Parathyroid adenoma (tissue), 2 donors: ENCODE results near the gene SLC10A3.

Source experiments
- H2AFZ ChIP-seq: fragments of 300-600 bp; sonication (generic); one replicate; pipeline ENCODE4 v1.7.0; 2017; ENCODE audit warnings: antibody characterized with exemption, mild to moderate bottlenecking
- H3K27ac ChIP-seq: fragments of 300-600 bp; sonication (generic); one replicate; pipeline ENCODE4 v1.7.0; 2017
- H3K27me3 ChIP-seq: fragments of 300-600 bp; sonication (generic); one replicate; pipeline ENCODE4 v1.7.0; 2017; ENCODE audit warnings: low read length; ENCODE audit not compliant: control insufficient read depth, insufficient read depth
- H3K36me3 ChIP-seq: fragments of 300-600 bp; sonication (generic); one replicate; pipeline ENCODE4 v1.7.0; 2017; ENCODE audit warnings: low read length; ENCODE audit not compliant: control insufficient read depth, insufficient read depth
- H3K4me1 ChIP-seq: fragments of 300-600 bp; sonication (generic); one replicate; pipeline ENCODE4 v1.7.0; 2017; ENCODE audit warnings: control low read depth
- H3K4me2 ChIP-seq: fragments of 300-600 bp; sonication (generic); one replicate; pipeline ENCODE4 v1.7.0; 2017; ENCODE audit warnings: low read length
- H3K4me3 ChIP-seq: fragments of 300-600 bp; sonication (generic); one replicate; pipeline ENCODE4 v1.7.0; 2017; ENCODE audit warnings: low read depth, low read length
- H3K79me2 ChIP-seq: fragments of 300-600 bp; sonication (generic); one replicate; pipeline ENCODE4 v1.7.0; 2017; ENCODE audit warnings: control low read depth
- H3K9ac ChIP-seq: fragments of 300-600 bp; sonication (generic); one replicate; pipeline ENCODE4 v1.7.0; 2017; ENCODE audit warnings: mild to moderate bottlenecking
- H3K9me3 ChIP-seq: fragments of 300-600 bp; sonication (generic); one replicate; pipeline ENCODE4 v1.7.0; 2017; ENCODE audit warnings: low read length; ENCODE audit not compliant: control insufficient read depth
- CTCF ChIP-seq: fragments of 300-600 bp; sonication (generic); IDR thresholded peaks from one replicate; pipeline ENCODE4 v1.7.0; 2017; ENCODE audit warnings: antibody characterized with exemption, mild to moderate bottlenecking
- donor health status: primary hyperparathyroidism.

Gene SLC10A3

DNA sequence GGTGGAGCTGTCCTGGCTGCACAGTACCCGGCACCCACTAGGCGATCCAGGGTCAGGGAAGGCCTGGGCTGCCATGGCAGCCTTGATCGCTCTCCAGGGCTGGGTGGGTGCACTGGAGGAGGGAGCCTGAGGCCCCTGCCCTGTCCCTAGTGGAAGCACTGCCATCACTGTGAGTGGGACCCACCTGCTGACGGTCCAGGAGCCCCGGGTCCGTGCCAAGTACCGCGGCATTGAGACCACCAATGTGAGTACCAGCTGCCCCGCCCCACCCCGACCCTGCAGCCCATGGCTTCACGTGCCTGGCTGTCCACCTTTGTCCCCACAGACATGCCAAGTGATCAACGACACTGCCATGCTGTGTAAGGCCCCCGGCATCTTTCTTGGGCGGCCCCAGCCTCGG is 23.5 kb downstream of the SLC10A3 start:
- Histone ChIP-seq H3K36me3 (no peaks in the 10 kb centered on the region), H3K9me3 (no peaks in the 10 kb centered on the region), H3K9ac (no peak overlapping the region), H3K79me2 (no peaks in the 10 kb centered on the region), H3K27me3 (no peaks in the 10 kb centered on the region), H2AFZ (no peak overlapping the region), H3K4me3 (no peak overlapping the region), H3K27ac (no peak overlapping the region), H3K4me2 (no peak overlapping the region), H3K4me1 (no peaks in the 10 kb centered on the region)
- TF ChIP-seq CTCF = no peak

- no peak for TF ChIP-seq CTCF
- Histone ChIP-seq H3K9me3 (no peaks in the 10 kb centered on the region), H3K27me3 (no peaks in the 10 kb centered on the region), H3K79me2 (no peaks in the 10 kb centered on the region), H3K4me3 (no peak overlapping the region), H3K27ac (no peak overlapping the region), H3K9ac (no peak overlapping the region), H2AFZ (no peak overlapping the region), H3K4me1 (no peaks in the 10 kb centered on the region), H3K4me2 (no peak overlapping the region), H3K36me3 (no peaks in the 10 kb centered on the region)
These were observed 24.4 kb downstream of the SLC10A3 start for GRCh38 chrX:154466036-154466435.

DNA sequence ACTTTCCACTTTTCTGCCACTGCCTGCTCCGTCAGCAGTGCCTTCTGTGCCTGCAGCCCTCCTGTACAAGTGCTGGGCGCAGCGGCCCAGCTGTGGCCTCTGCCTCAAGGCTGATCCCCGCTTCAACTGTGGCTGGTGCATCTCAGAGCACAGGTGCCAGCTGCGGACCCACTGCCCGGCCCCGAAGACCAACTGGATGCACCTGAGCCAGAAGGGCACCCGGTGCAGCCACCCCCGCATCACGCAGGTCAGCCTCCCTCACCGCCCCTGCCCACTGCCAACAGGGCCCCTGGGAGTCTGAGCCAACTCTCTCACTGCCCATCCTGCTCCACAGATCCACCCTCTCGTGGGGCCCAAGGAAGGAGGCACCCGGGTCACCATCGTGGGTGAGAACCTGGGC is 24.8 kb downstream of the SLC10A3 start:
- H3K4me2 ChIP-seq = no peak overlapping the region
- H3K9ac ChIP-seq = no peak overlapping the region
- no peak overlapping the region for H3K27ac ChIP-seq
- H3K4me3 ChIP-seq = no peak overlapping the region
- no peaks in the 10 kb centered on the region for H3K36me3 ChIP-seq
- no peaks in the 10 kb centered on the region for H3K27me3 ChIP-seq
- H2AFZ ChIP-seq = no peak overlapping the region
- H3K9me3 ChIP-seq = no peaks in the 10 kb centered on the region
- no peak for TF ChIP-seq CTCF
- H3K79me2 ChIP-seq = no peaks in the 10 kb centered on the region
- H3K4me1 ChIP-seq = no peaks in the 10 kb centered on the region

GRCh38 chrX:154464806-154465365 is 25.5 kb downstream of the SLC10A3 start:
- Histone ChIP-seq H2AFZ (no peak overlapping the region), H3K36me3 (no peaks in the 10 kb centered on the region), H3K4me2 (no peak overlapping the region), H3K4me1 (no peaks in the 10 kb centered on the region), H3K4me3 (no peak overlapping the region), H3K27me3 (no peaks in the 10 kb centered on the region), H3K9me3 (no peaks in the 10 kb centered on the region), H3K9ac (no peak overlapping the region), H3K27ac (no peak overlapping the region), H3K79me2 (no peaks in the 10 kb centered on the region)
- no peak for TF ChIP-seq CTCF

DNA sequence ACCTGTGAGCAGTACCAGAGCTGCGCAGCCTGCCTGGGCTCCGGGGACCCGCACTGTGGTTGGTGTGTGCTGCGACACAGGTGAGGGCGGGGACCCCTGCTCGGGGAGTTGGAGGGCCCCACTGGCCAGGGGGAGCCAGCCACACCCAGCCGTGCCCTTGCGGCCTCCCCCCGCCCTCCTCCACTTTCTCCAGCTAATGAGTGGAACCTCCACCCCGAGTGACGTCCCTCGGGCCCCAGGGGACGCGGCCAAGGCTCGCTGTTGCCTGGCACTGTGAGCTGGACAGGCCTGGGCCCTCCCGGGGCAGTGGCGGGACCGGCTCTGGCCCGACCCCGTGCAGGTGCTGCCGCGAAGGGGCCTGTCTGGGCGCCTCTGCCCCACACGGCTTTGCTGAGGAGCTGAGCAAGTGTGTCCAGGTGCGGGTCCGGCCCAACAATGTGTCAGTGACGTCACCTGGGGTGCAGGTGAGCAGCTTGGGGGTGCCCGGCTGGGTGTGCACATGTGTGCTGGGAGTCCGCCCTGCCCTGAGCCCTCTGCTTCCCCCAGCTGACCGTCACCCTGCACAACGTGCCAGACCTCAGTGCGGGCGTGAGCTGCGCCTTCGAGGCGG is 26.7 kb downstream of the SLC10A3 start:
- Histone ChIP-seq H3K9ac (no peak overlapping the region), H3K27me3 (no peaks in the 10 kb centered on the region), H3K36me3 (no peaks in the 10 kb centered on the region), H3K4me1 (no peaks in the 10 kb centered on the region), H3K4me3 (no peak overlapping the region), H3K79me2 (no peaks in the 10 kb centered on the region), H3K9me3 (no peaks in the 10 kb centered on the region), H3K27ac (no peak overlapping the region), H2AFZ (no peak overlapping the region), H3K4me2 (no peak overlapping the region)
- no peak for TF ChIP-seq CTCF
